T-helper 2 cell (primary cell): ENCODE results near the gene ACIN1.

Source experiments
- DNase-seq, 5 experiments: peaks; one replicate each; pipeline versions ENCODE4 v3.0.0 to v3.0.0-alpha.2; 2012 to 2022

ACIN1 gene

DNA sequence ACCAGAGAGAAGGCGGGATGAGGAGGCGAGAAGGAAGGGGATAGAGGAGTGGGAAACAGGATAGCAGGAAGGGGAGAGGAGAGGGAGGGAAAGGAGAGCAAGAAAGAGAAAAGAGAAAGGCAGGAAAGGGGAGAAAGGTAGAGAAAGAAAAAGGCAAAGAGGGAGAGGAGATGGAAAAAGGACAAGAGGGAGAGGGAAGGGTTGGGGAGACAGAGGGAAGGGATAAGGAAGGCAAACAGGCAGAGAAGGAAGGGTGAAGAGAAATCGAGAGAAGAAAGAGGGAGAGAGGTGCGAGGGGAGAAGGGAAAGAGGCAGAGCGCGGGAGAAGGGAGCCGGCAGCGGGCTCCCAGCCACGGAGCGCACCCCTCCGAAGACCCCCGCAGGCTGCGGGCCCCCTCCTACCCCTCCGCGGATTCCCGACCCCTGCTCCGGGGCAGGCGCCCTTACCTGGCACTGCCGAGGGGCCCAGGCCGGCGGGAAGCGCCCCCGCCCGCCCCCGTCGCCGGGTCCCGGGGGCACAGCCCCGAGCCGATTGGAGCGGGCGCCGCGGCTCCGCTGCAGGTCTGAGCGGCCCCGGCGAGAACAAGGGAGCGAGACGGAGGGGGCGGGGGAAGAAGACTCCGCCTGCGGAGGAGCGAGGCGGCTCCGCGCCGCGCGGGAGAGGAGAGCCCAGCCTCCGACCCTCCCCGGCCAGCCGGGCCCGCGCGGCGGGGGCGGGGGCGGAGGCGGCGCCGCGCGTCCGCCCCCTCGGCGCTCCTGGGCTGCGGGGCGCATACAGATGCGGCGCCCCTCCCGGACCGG lies 37.8 kb downstream of the ACIN1 start, which contains the start of gene CDH24:
TSS of gene CDH24 (minus strand) at position 565 of the 801 bp plus-strand sequence. CDS start 1,787 bp downstream, outside the sequence.
- DNase-seq, result peak; percentile 41 to 80 (median 48)

- DNase-seq, result peak; percentile 39 to 64 (median 57)
These were observed 38.6 kb downstream of the ACIN1 start for GRCh38 chr14:23056145-23056955.

DNA sequence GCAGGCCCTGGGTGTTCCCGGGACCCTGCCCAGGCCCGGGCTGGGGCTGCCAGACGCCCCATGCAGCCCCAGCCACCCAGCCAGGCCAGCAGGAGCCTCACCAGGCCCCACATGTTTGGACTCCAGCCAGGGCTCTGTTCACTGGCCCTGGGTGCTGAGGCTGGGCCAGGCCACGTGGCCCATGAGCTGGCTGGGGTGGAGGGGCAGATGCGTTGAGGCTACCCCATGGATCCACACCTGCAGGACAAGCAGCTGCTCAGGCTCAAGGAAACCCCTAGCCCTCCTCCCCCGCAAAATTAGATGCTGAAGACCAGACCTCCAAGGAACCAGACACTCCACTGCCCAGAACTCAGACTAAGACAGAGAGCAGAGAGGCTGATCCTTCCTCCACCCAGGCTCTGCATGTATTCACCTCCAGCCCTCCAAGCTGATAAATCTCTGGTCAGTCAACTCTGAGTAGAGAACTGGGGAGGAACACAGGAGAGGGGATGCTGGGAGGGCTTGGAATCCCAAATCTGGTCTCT lies 39.3 kb downstream of the ACIN1 start:
- DNase-seq, result no peak

GRCh38 chr14:23055147-23055550 lies 39.8 kb downstream of the ACIN1 start:
- DNase-seq, result no peak

- peak in 1 of 5 experiments; percentile 20 for DNase-seq
These were observed 40.7 kb downstream of the ACIN1 start for GRCh38 chr14:23054000-23054811.

- no peak for DNase-seq
These were observed 41.5 kb downstream of the ACIN1 start for GRCh38 chr14:23053426-23053825.

DNA sequence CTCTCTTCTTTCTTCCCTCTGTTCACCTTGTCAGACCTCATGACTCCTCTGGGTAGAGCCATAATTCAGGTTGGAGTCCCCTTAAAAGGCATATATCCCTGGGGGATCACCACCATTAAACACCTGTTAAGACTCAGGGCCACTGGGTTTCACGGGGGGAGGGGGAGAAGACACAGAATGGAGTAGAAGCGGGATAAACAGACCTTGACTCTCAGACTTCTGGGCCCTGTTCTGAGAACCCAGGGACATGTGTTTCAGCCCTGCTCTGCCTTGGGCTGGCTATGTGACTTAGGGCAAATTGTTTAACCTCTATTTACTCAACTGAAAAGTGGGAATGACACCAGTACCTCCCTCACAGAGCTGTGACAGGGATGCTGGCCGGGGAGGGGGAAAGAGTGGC lies 42.3 kb downstream of the ACIN1 start:
- DNase-seq, result no peak

GRCh38 chr14:23052182-23052623 lies 42.7 kb downstream of the ACIN1 start:
- DNase-seq, result no peak

- no peak for DNase-seq
These were observed 43.5 kb downstream of the ACIN1 start for GRCh38 chr14:23051141-23052057.

DNA sequence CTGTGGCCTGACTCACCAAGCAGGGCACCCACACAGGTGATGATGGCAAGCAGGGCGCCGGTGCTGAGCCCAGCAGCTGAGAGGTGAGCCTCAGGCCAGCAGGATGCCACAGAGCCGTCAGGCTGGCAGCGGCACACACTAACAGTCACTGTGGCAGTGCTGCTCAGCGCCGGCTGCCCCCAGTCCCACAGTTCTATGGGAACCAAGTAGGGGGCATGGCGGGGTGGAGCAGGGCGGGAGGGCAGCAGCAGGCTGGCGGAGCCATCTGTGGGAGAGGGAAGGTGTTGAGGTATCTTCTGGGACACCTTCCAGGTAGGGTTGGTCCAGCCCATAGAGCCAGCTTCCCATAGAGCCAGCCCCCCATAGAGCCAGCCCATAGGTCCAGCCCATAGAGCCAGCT lies 45.9 kb downstream of the ACIN1 start:
- DNase-seq, result no peak

GRCh38 chr14:23047751-23048693 lies 46.9 kb downstream of the ACIN1 start:
- no peak for DNase-seq

DNA sequence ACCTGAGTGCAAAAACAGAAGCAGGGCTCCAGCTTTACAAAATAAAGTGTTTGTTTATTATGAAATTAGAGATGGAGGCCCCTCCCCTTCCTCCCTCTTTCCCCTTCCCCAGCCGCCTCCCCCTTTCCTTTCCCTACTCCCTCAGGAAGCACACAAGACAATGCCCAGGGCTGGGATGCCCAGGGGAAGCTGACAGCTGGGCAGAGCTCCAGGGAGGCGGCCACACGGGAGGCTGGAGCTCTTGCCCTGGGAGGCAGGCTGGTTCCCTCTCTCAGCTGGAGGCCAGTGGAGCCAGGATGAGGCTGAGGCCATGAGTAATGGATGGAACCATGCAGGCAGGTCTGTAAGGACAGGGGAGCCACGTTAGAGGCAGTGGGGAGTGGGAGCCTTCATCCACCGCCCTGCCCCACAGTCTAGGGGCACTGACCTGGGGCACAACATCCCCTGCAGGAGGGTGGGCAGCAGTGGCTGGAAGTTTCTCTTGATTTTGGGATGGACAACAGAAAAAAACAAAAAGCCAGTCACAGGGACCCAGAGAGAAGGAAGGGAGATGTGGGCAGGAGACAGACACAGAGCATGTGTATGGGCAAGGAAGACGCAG lies 47.8 kb downstream of the ACIN1 start:
- no peak for DNase-seq

DNA sequence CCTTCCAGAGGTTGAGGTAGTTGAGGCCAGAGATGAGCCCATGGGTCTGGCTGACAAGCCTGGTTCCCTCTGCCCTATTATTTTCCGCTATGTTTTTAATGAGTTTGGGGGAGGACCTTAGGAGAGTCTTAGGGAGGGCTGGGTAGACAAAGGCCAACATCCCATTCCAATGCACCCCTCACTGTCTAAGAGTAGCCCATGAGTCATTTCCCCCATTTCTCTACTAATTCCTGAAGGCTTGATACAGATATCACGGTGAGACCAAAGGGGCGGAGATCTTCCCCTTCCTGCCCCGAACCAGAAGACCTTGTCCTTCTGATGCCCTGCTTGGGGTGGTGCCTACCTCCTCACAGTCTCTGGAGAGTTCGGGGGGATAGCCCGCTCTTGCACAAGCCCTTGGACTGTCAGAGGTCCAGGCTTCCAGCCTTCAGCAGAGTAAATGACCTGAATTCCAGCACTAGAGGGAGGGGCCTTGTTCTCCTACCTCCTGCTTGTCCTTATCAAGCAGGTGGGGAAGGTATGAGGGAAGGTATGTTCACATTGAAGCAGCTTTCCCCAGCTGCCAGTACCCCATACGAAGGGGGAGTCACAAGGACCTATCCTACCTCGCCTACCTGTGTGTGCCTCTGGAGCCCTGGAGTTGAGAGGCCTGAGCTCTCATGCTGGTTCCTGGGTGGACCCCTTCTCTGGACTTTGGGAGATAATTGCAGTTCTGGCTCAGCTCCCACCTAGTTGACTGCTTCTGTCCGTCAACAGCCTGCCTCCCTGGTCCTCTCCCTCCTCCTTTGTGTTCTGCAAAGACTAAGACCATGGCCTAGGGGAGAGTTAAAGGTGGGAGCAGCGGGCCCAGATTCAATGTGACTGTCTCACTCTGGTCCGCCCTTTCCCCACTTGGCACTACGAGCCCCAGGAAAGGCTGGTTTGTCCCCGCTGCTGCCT lies 49.2 kb downstream of the ACIN1 start:
- no peak for DNase-seq

DNA sequence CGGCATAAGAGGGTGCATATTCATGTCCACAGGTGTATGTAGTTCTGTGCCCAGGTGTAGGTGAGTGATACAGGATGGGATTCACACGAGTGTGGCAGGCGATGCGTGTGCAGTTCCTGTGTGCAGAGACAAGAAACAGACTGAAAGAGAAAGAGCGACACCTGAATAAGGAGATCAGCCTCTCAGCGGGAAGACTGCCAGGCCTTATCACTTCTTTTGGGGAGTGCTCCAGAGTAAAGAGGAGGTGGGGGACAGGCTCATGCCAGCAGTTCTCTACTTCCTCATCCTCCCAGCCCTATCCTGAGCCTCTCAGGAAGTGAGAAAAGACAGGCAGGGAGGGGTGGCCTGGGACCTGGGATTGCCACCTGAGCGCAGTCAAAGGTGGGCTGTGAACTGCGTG lies 50.1 kb downstream of the ACIN1 start:
- no peak for DNase-seq

- no peak for DNase-seq
These were observed 51.2 kb downstream of the ACIN1 start for GRCh38 chr14:23043754-23044153.

DNA sequence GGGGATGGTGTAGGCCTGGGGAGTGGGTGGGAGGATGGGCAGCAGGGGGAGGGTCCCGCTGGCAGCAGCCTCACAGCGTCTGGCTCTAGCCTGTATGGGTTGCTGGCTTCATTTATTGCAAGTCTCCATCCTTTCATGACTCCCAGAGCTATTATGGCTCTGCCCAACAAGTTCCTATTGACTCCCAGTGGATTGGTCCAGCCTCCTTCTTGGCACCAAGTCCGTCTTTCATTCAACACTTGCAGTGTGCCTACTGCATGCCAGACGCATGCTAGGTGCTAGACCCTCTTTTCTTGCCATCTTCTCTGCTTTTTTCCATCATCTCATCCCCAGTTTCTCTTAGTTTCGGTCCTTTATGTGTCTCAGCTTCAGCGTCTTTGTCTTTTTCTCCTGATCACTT lies 51.8 kb downstream of the ACIN1 start:
- no peak for DNase-seq

GRCh38 chr14:23042162-23042965 lies 52.6 kb downstream of the ACIN1 start, which contains the start of gene PSMB11:
PSMB11 (plus strand) TSS chr14:23042212; CDS start chr14:23042226, 14 bp downstream.
- DNase-seq, result no peak

DNA sequence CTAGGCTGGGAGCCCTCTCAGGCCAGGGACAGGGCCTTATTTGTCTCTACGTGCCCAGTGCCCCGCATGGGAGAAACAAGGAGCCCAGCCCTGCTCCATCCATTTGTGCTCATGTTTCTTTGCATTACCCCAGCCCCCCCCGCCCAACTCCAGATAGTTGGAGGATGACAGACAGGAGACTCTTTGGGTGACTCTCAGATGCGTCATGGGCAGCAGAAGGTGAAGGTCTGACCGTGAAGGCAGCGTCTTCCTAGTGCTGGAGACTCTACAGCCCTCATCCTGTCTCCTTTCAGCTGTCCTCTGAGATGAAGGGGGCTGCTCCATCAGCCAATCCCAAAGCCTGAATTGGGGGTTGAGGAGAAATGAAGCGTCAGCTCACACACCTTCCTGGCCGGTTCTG lies 53.2 kb downstream of the ACIN1 start:
- DNase-seq, result no peak
